Ectodermal cell (in vitro differentiated cells): ENCODE data around the gene YPEL5.
"Not testable (repeated sequence)": the region's sequence is repeated elsewhere in the genome, so short reads cannot be mapped to it uniquely, and the experiment has no call there.

Experiments used
- H3K27ac ChIP-seq: 2 replicates; pipeline ENCODE4 v1.7.0; 2013; ENCODE audit warnings: mild to moderate bottlenecking, low read depth, low read length; ENCODE audit not compliant: insufficient read depth, poor library complexity, severe bottlenecking
- H3K27me3 ChIP-seq: 2 replicates; pipeline ENCODE4 v1.7.0; 2013; ENCODE audit warnings: mild to moderate bottlenecking, low read length; ENCODE audit not compliant: insufficient read depth, control insufficient read depth, poor library complexity, severe bottlenecking
- H3K36me3 ChIP-seq: one replicate; pipeline ENCODE4 v1.7.0; 2013; ENCODE audit warnings: low read length; ENCODE audit not compliant: control insufficient read depth, insufficient read depth
- H3K4me1 ChIP-seq: one replicate; pipeline ENCODE4 v1.7.0; 2013; ENCODE audit warnings: low read length; ENCODE audit not compliant: control insufficient read depth, insufficient read depth
- H3K4me3 ChIP-seq: 2 replicates; pipeline ENCODE4 v1.7.0; 2013; ENCODE audit warnings: low read depth, low read length, control low read depth; ENCODE audit not compliant: insufficient read depth
- H3K9me3 ChIP-seq: 2 replicates; pipeline ENCODE4 v1.7.0; 2013; ENCODE audit warnings: mild to moderate bottlenecking, low read length, moderate library complexity; ENCODE audit not compliant: control insufficient read depth
- WGBS, 2 experiments: methylation state at CpG; one replicate each; pipeline ENCODE4 v1.1.7; 2013; ENCODE audit warnings: missing lambda C conversion rate in 2 of 2; 5-methylcytosine and 5-hydroxymethylcytosine counted together

The YPEL5 gene

DNA sequence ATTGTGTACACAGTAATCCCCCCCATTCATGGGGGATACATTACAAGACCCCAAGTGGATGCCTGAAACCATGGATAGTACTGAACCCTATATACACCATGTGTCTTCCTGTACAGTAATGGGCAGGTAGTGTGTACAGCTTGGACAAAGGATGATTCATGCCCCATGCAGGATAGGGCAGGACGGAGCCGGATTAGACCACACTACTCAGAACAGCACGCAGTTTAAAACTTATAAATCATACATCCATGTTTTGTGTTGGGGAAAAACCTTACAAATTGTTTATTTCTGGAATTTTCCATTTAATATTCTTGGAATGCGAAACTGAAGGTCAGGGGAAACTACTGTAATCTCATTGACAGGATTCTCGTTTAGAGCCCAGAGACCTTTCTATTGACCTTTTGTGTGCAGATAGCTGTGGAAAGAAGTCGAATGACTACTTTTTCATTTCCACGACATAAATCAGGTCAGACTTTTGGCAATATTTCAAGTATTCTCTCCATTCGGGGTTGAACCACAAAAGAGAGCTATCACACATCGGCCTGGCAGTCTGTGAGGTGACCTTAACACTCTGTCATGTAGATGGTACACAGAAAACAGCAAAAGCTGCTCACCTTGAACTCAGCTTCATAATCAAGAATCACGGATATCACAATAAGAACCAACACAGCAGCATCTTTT is 9.9 kb upstream of the YPEL5 start:
- 94 to 95% methylated on average over 9 to 10 of the region's 10 CpGs for WGBS, 2 experiments
- H3K9me3 ChIP-seq: no peaks in the 10 kb centered on the region
- no peaks in the 10 kb centered on the region for H3K27me3 ChIP-seq
- no peaks in the 10 kb centered on the region for H3K36me3 ChIP-seq
- H3K4me3 ChIP-seq: no peak overlapping the region
- no peak overlapping the region for H3K27ac ChIP-seq
- H3K4me1 ChIP-seq: no peaks in the 10 kb centered on the region

DNA sequence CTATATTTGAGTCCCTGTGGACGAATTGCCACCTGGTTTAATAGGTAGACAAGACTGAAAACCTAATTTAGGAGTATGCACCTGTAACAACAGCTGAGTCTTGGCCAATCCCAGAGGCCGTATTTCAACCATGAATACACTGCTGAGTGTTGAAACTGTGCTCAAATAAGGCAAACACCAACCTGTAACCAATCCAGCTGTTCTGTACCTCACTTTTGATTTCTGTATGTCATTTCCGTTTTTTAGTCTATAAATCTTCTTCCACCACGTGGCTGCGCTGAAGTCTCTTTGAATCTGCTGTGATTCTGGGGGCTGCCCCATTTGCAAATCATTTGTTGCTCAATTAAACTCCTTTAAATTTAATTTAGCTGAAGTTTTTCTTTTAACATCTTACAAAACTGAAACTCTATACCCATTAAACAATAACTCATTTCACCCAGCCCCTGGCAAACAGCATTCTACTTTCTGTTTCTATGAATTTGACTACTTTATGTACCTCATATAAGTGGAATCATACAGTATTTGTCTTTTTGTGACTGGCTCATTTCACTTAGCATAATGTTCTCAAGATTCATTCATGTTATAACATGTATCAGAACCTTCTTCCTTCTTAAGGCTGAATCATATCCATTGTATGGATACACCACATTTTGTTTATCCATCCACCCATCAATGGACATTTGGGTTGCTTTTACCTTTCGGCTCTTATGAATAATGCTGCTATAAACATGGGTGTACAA is 7.5 kb upstream of the YPEL5 start:
- no peaks in the 10 kb centered on the region for H3K27me3 ChIP-seq
- H3K4me1 ChIP-seq: no peaks in the 10 kb centered on the region
- no peaks in the 10 kb centered on the region for H3K9me3 ChIP-seq
- H3K4me3 ChIP-seq: no peak overlapping the region
- WGBS, 2 experiments: 87 to 88% methylated on average over 5 to 6 of the region's 6 CpGs
- H3K36me3 ChIP-seq: no peaks in the 10 kb centered on the region
- no peak overlapping the region for H3K27ac ChIP-seq

DNA sequence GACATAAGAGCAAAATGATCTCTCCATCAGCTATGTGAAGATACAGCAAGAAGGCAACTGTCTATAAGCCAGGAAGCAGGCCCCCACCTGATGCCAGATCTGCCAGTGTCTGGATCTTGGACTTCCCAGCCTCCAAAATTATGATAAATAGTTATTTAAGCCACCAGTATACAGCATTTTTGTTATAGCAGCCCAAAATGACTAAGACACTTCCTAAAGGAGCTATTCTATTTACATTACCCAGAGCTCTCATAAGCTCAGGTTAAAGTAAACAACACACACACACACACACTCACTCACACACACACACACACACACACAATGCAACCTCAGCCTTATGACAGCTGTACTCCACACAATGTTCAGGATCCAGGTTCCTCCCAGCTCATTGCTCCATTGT is 5.7 kb upstream of the YPEL5 start:
- no peak overlapping the region for H3K4me3 ChIP-seq
- H3K9me3 ChIP-seq: no peaks in the 10 kb centered on the region
- H3K36me3 ChIP-seq: no peaks in the 10 kb centered on the region
- H3K4me1 ChIP-seq: peaks cover 5% of the 10 kb centered on the region
- no peak overlapping the region for H3K27ac ChIP-seq
- peaks cover 12% of the 10 kb centered on the region for H3K27me3 ChIP-seq

DNA sequence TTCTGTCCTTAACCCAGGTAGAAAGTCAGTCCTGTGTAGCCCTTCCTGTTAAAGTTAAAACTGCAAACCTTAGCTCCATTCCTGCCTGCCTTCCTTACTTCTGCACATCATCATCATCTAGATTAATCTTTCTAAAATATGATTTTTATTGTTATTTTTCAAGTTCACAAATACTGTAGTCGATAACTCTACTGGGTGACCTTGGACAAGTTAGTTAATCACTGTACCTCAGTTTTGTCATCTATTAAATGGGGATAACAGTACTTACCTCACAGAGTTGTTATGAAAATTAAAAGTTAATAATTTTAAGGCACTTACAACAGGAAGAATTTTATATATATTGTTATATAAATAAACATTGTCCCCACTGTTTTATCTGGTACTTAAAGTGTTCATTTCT is 2.5 kb upstream of the YPEL5 start:
- no peaks in the 10 kb centered on the region for H3K36me3 ChIP-seq
- no CpG with 5 or more reads among the region's 1 CpG for WGBS, 2 experiments
- H3K27ac ChIP-seq: no peak overlapping the region
- no peak overlapping the region for H3K4me3 ChIP-seq
- peaks cover 7% of the 10 kb centered on the region for H3K4me1 ChIP-seq
- peaks cover 12% of the 10 kb centered on the region for H3K27me3 ChIP-seq
- no peaks in the 10 kb centered on the region for H3K9me3 ChIP-seq

DNA sequence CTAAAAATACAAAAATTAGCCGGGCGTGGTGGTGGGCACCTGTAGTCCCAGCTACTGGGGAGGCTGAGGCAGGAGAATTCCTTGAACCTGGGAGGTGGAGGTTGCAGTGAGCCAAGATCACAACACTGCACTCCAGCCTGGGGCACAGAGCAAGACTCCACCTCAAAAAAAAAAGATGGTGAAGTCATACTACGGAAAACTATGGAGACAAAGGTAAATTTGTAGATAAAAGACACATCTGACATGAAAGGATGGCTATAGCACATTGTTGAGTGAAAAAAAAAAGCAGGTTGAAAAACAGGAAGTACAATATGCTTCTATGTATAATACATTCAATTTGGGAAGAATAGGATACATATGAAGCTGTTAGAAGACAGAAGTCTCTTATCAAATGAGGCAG is 1.9 kb upstream of the YPEL5 start:
- WGBS, 2 experiments: 90% methylated on average over 3 of the region's 3 CpGs
- not testable (repeated sequence) for H3K9me3 ChIP-seq, H3K4me3 ChIP-seq, H3K36me3 ChIP-seq, H3K27ac ChIP-seq
- peaks cover 12% of the 10 kb centered on the region for H3K27me3 ChIP-seq
- H3K4me1 ChIP-seq: peaks cover 13% of the 10 kb centered on the region

DNA sequence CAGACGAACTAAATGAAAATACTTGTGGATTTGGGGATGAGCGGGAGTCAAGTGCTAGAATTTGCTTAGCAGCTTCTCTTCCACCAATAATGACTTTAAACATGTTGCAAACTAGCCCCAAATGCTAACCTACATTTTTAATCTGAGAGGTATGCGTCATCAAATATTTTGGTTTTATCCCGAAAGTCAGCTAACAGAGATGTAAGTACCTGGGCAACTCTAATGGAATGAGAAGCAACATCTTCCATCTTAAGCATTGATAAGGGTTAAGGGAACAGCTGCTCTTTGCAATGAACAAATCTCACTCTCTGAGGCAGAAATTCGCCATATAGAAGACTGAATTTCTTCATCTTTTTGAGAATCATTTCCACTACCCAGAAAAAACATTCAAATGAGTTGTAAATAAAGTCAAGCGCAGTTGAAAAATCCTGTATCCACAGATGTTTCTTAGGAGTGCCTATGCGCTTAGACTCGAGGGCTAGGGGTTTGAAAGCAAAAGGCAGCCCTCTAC is 926 bp upstream of the YPEL5 start:
- Histone ChIP-seq H3K4me1 (peaks cover 16% of the 10 kb centered on the region), H3K27ac (peak overlapping the region; percentile 42), H3K4me3 (peak overlapping the region; percentile 21), H3K27me3 (peaks cover 12% of the 10 kb centered on the region), H3K9me3 (no peaks in the 10 kb centered on the region), H3K36me3 (no peaks in the 10 kb centered on the region)
- 58 to 59% methylated on average over 8 of the region's 8 CpGs for WGBS, 2 experiments

DNA sequence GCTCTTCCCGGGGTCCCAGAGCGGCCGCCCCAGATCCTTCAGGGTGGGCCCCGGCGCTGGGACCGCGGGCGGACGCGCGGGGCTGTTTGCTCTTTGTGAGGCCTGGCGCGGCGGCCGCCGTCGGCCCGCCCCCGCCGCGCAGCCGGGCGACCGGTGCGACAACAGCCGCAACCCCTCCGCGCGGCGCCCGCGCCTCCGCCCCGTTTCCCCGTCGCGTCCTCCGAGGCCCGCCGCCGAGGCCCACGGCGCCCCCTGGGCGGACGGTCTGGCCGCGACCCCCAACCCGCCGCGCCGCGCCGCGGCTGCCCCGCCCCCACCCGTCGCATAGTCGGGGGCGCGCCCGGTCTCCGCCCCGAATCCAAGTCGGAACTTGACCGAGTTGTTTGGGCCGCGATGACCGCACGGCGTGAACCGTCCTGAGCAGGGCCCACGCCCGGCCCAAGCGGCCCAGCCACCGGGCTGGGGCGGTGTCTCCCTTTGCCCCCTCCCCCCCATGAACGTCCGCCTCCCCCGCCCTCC is 448 bp downstream of the YPEL5 start:
- H3K9me3 ChIP-seq: no peaks in the 10 kb centered on the region
- peak overlapping the region; percentile 84 for H3K4me3 ChIP-seq
- 0% methylated on average over 79 of the region's 79 CpGs for WGBS, 2 experiments
- H3K4me1 ChIP-seq: peaks cover 16% of the 10 kb centered on the region
- H3K27me3 ChIP-seq: peaks cover 12% of the 10 kb centered on the region
- H3K27ac ChIP-seq: peak overlapping the region; percentile 76
- H3K36me3 ChIP-seq: no peaks in the 10 kb centered on the region

DNA sequence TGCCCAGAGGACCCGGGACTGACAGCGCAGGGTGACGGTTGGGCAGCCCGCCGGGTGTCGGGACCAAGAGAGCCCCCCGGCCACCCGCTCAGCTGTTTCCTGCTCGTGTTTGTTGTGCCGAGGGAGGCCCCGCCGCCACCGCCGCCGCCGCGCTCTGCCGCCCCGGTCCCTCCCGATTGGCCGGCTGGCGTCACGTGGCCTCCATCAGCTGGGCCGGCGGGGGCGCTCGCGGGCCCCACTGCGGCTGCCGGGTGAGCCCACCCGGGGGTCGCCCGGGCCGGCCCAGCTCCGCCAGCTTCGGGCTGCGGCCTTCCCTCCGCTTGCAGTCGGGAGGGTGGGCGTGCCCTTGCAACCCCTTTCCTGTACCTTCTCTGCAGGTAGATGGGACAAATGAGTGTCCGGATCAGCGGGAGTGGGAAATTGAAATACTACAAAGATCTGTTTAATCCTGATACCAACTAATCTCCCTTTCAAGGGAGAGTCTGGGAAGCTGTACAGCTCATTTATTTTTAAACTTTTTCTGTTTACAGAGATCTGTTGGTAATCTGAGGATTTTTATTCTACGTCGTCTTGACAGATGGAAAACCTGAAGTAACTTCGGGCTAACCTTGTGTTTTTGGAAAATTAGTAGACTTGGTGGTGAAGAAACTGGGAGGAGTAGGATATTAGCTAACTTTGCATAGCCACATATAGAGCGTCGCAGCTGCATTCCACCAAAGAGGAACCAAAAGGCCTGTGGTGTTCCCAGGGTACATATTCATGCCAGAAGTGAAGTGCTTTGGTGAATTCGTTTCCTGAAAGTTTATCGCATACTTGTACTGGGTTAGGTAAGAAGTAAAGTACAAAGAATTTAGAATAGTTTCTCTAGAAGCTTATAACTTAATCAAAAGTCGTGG is 1.2 kb downstream of the YPEL5 start:
- H3K9me3 ChIP-seq: no peaks in the 10 kb centered on the region
- no peaks in the 10 kb centered on the region for H3K36me3 ChIP-seq
- 3 to 4% methylated on average over 48 to 50 of the region's 50 CpGs for WGBS, 2 experiments
- H3K4me1 ChIP-seq: peaks cover 16% of the 10 kb centered on the region
- H3K27ac ChIP-seq: peak overlapping the region; percentile 44
- peaks cover 12% of the 10 kb centered on the region for H3K27me3 ChIP-seq
- peak overlapping the region; percentile 84 for H3K4me3 ChIP-seq

DNA sequence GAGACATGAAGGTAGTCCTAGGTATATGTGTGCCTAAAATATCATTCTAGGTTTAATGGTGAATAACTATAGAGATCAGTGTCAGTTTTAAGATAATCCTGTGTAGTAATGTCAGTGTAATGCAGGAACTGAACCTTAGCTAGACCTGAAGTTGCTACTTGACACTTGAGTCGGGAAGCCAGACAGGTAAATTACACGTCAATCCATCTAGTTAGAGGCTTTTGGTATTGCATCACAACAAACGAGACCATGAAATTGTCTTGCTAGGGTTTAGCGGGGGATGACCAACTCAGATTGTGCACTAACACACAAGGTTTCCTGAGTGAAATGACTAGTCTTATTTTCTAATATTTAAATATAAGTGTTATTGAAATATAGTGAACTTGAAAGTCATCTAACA is 2.0 kb downstream of the YPEL5 start:
- H3K4me1 ChIP-seq: peaks cover 16% of the 10 kb centered on the region
- no peak overlapping the region for H3K4me3 ChIP-seq
- no peaks in the 10 kb centered on the region for H3K36me3 ChIP-seq
- 45 to 49% methylated on average over 4 of the region's 4 CpGs for WGBS, 2 experiments
- H3K9me3 ChIP-seq: no peaks in the 10 kb centered on the region
- H3K27me3 ChIP-seq: peaks cover 12% of the 10 kb centered on the region
- no peak overlapping the region for H3K27ac ChIP-seq

DNA sequence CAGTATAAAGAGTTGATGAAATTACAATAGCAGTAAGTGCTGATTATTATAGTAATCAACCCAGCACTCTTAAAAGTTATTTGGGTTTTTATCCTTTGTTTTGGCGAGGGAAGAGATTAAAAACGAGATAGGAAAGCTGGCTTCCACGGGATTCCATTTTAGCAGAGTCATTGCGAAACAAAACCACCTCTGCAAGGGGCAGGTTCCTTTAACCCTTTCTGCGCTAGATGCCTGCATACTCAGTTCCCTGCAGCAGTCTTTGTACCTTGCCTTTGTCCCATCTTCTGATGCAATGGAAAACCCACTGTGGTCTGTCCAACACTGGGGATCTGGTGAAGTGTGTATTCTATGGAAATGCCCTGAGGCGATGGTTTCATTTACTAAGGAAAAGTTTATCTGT is 2.7 kb downstream of the YPEL5 start:
- 9 to 10% methylated on average over 6 of the region's 6 CpGs for WGBS, 2 experiments
- Histone ChIP-seq H3K27me3 (peaks cover 12% of the 10 kb centered on the region), H3K4me1 (peaks cover 16% of the 10 kb centered on the region), H3K4me3 (no peak overlapping the region), H3K36me3 (no peaks in the 10 kb centered on the region), H3K9me3 (no peaks in the 10 kb centered on the region), H3K27ac (no peak overlapping the region)
